Spinal cord (tissue), 10 donors: Measurements from ENCODE around the gene GMNN. TPM values are rescaled to one million over a fixed set of nuclear protein-coding genes. Genes with fewer than 3 reads are reported as not detected.

Experiments used
- DNase-seq, 6 donors: peaks; one replicate each; pipeline versions ENCODE4 v3.0.0 to v3.0.0-alpha.2; 2013 to 2015; ENCODE audit warnings: low spot score in 6 of 6, low read depth in 4 of 6
- H3K27ac ChIP-seq: one replicate; pipeline ENCODE4 v1.5.1; 2013; ENCODE audit warnings: low read depth, low read length, control low read depth
- H3K27me3 ChIP-seq: one replicate; pipeline ENCODE4 v1.6.1; 2013; ENCODE audit warnings: low read length; ENCODE audit not compliant: control insufficient read depth, insufficient read depth
- H3K36me3 ChIP-seq: one replicate; pipeline ENCODE4 v1.6.1; 2013; ENCODE audit warnings: low read length; ENCODE audit not compliant: control insufficient read depth, insufficient read depth
- H3K4me1 ChIP-seq: one replicate; pipeline ENCODE4 v1.6.1; 2013; ENCODE audit warnings: low read length; ENCODE audit not compliant: control insufficient read depth, insufficient read depth
- H3K4me3 ChIP-seq: one replicate; pipeline ENCODE4 v1.5.1; 2013; ENCODE audit warnings: low read depth, low read length, control low read depth
- H3K9me3 ChIP-seq: one replicate; pipeline ENCODE4 v1.6.1; 2013; ENCODE audit warnings: low read length; ENCODE audit not compliant: control insufficient read depth, insufficient read depth
- WGBS: methylation state at CpG from one replicate; pipeline ENCODE4 v1.1.5; 2013; ENCODE audit warnings: missing lambda C conversion rate; ENCODE audit not compliant: insufficient coverage; 5-methylcytosine and 5-hydroxymethylcytosine counted together
- polyA plus RNA-seq, 2 donors: library from polyadenylated mRNA; unstranded; fragments of 120-200 nt; gene quantifications; one replicate each; pipeline ENCODE4 v1.2.1, GENCODE V29; 2013; ENCODE audit not compliant: insufficient read length in 2 of 2
- total RNA-seq, 2 donors: library from RNA; depleted of rRNA in 1 of 2; stranded (reverse); fragments of 120-200 nt in 1 of 2; fragments of >200 nt in 1 of 2; gene quantifications; one replicate each; pipeline versions ENCODE4 v1.2.3 to v1.2.4, GENCODE V29; 2013 to 2014
- donor health status: healthy.

GMNN gene
- total and polyA plus RNA-seq, 4 donors = 27.3 to 37.1 (median 33.6) TPM

DNA sequence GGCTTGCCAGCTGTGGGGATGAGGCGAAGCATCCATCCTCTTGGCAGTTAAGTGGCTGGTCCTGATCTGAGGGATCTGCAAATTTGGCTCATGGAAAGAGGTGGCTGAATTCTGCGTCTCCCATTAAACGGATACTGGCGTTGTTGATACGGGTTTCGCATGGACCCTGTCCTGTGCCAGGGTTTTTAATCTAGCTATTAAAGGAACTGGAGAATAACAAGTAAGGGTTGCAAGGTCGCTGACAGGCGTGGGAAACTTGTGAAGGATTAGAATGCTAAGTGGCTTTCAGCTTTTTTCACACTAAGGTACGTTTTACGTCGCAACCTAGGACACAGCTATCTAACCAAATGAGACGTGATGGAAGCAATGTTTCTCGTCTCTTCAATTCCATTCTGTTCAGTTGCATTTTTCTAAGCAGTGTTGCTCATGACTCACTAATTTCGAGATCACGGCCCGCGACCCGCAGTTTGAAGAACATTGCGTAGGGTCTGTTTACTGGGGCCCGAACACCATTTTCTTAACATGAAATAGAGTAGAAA, 852 bp downstream of the GMNN start:
- Histone ChIP-seq H3K27me3 (no peaks in the 10 kb centered on the region), H3K9me3 (no peaks in the 10 kb centered on the region), H3K36me3 (peaks cover 3% of the 10 kb centered on the region), H3K27ac (peak overlapping the region; percentile 100), H3K4me3 (peak overlapping the region; percentile 100), H3K4me1 (peaks cover 11% of the 10 kb centered on the region)
- DNase-seq = peak in 1 of 6 donors; percentile 4
- 3% methylated on average over 14 of the region's 20 CpGs for WGBS

DNA sequence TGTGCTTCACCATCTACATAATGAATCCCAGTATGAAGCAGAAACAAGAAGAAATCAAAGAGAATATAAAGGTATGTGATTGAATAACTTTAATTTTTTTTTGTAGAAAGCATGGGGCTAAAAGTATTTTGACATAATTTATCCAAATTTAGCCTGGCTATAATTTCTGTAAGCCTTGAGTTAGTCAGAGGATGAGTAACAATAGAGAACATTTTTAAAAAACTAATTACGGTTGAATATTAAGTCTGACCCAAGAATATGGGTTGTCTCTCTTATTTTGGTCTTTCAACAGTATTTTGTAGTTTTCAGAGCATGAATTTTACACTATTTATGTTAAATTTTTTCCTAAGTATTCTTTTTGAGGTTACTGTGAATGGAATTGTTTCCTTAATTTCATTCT, 2.5 kb downstream of the GMNN start:
- Histone ChIP-seq H3K27ac (no peak overlapping the region), H3K36me3 (peaks cover 11% of the 10 kb centered on the region), H3K4me3 (no peak overlapping the region), H3K9me3 (no peaks in the 10 kb centered on the region), H3K27me3 (no peaks in the 10 kb centered on the region), H3K4me1 (peaks cover 11% of the 10 kb centered on the region)
- no CpG with 5 or more reads among the region's 1 CpG for WGBS
- no peak for DNase-seq

- Histone ChIP-seq H3K9me3 (no peaks in the 10 kb centered on the region), H3K4me1 (peaks cover 11% of the 10 kb centered on the region), H3K4me3 (no peak overlapping the region), H3K36me3 (peaks cover 11% of the 10 kb centered on the region), H3K27ac (no peak overlapping the region), H3K27me3 (no peaks in the 10 kb centered on the region)
- DNase-seq = no peak
- WGBS = 100% methylated on average over 1 of the region's 1 CpG
These were observed 3.4 kb downstream of the GMNN start for GRCh38 chr6:24778121-24778520.

- no peak overlapping the region for H3K4me3 ChIP-seq
- DNase-seq = no peak
- H3K27me3 ChIP-seq = no peaks in the 10 kb centered on the region
- no peak overlapping the region for H3K27ac ChIP-seq
- H3K36me3 ChIP-seq = peaks cover 11% of the 10 kb centered on the region
- no peaks in the 10 kb centered on the region for H3K9me3 ChIP-seq
- peaks cover 11% of the 10 kb centered on the region for H3K4me1 ChIP-seq
These were observed 4.1 kb downstream of the GMNN start for GRCh38 chr6:24778878-24779277.

DNA sequence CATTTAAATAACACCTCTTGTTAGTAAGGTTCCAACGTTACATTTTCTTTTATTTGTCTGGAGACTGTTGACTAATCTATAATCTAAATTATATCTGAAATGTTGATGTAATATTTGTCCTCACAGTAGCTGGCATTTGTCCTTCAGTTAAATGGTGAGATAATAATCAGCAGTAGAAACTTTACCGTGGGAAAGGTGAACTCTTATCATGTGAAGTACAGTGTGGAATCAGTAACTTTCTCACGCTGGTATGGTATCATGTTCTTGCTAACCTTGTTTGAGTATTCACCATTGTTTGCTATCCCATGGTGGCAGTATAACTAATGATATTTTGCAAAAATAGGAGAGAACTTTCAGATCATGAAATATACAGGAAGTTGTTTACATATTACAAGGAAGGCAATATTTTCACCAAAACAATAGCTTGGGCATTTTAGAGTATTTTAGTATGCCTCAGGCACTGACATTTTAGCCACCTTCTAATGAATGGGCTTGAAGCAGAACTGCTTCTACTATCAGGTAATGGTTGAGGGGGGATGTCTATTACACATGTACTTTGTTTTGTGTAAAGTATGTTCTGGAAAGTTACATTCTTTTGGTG, 4.8 kb downstream of the GMNN start:
- no CpG with 5 or more reads among the region's 3 CpGs for WGBS
- Histone ChIP-seq H3K4me3 (no peak overlapping the region), H3K36me3 (peaks cover 11% of the 10 kb centered on the region), H3K4me1 (peaks cover 9% of the 10 kb centered on the region), H3K27me3 (no peaks in the 10 kb centered on the region), H3K27ac (no peak overlapping the region), H3K9me3 (no peaks in the 10 kb centered on the region)
- no peak for DNase-seq

GRCh38 chr6:24780206-24780605, 5.5 kb downstream of the GMNN start:
- no CpG with 5 or more reads among the region's 4 CpGs for WGBS

DNA sequence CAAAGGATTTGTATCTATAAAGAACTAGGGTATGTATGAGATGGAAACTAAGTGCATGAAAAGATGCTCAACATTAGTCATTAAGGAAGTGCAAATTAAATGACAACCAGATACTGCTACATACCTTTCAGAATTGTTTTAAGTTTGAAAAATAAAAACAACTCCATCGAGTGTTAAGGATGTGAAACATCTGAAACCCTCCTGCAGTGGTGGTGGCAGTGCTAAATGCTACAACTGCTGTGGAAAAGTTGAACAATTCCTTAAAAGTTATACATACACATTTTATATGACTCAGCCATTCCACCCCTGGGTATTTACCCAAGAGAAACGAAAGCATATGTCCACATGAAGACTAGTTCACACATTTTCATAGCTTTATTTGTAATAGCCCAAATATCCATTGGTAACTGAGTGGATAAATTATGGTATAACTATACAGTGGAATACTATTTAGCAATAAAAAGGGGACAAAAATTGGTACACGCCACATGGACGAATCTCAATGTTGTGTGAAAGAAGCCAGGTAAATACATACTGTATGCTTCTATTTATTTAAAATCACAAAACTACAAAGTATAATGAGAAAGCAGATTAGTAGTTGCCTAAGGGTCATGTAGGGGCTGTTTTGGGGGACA, 13.4 kb downstream of the GMNN start:
- DNase-seq = no peak
- no CpG with 5 or more reads among the region's 4 CpGs for WGBS
- H3K9me3 ChIP-seq = no peaks in the 10 kb centered on the region
- no peak overlapping the region for H3K4me3 ChIP-seq
- no peak overlapping the region for H3K27ac ChIP-seq
- peaks cover 4% of the 10 kb centered on the region for H3K36me3 ChIP-seq
- no peaks in the 10 kb centered on the region for H3K27me3 ChIP-seq
- H3K4me1 ChIP-seq = no peaks in the 10 kb centered on the region

More at GRCh38 chr6:24780206-24780605, 5.5 kb downstream of the GMNN start:
- Histone ChIP-seq H3K4me1 (peaks cover 9% of the 10 kb centered on the region), H3K36me3 (peaks cover 8% of the 10 kb centered on the region), H3K27me3 (no peaks in the 10 kb centered on the region), H3K27ac (no peak overlapping the region), H3K4me3 (no peak overlapping the region), H3K9me3 (no peaks in the 10 kb centered on the region)
- no peak for DNase-seq

DNA sequence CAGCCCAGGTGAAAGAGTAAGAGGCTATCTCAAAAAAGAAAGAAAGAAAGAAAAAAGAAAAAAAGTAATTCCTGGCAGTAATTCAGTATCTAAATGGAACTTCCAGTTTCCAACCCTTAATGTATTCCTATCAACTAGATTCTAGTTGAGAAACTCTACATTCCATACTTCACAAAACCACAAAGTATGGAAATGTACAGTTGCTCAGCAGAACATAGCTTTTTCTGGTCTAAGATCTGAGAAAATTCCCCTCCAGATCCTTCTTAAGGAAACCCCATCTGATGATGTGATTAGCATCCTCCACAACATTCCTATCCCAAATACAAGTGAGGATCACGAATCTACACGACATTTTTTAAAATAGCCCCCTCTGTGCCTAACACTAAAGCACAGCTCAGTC, 20.4 kb downstream of the GMNN start:
- Histone ChIP-seq H3K36me3 (no peaks in the 10 kb centered on the region), H3K4me1 (no peaks in the 10 kb centered on the region), H3K4me3 (no peak overlapping the region), H3K9me3 (no peaks in the 10 kb centered on the region), H3K27me3 (no peaks in the 10 kb centered on the region), H3K27ac (no peak overlapping the region)
- no peak for DNase-seq
- WGBS = no CpG with 5 or more reads among the region's 2 CpGs

DNA sequence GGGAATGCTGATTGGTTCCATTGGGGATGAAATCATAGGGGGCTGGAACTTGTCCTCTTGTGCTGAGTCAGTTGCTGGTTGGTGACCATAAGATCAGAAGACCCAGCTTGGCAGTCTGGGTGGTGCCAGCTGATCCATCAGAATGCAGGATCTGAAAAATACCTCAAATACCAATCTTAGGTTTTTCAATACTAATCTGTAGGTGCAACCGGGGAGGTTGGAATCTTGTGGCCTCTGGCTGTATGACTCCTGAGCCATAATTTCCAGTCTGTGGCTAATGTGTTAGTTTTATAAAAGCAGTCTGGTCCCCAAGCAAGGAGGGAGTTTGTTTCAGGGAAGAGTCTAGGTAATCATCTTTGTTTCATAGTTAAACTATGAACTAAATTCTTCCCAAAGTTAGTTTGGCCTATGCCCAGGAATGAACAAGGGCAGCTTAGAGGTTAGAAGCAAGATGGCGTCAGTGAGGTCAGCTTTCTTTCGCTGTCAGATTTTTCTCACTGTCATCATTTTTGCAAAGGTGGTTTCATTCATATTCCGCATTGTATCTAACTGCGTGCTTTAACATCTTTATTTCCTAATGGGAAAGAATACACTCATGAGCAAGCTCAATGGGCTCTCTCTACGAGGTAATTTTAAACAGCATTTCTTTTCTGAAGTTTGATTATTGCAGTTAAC, 22.0 kb downstream of the GMNN start:
- Histone ChIP-seq H3K4me1 (no peaks in the 10 kb centered on the region), H3K9me3 (no peaks in the 10 kb centered on the region), H3K36me3 (no peaks in the 10 kb centered on the region), H3K27ac (no peak overlapping the region), H3K4me3 (no peak overlapping the region), H3K27me3 (no peaks in the 10 kb centered on the region)
- no peak for DNase-seq
- WGBS = 100% methylated on average over 3 of the region's 6 CpGs
